H9 (cell line): ENCODE measurements around the gene NKD1. TPM values are rescaled to one million over a fixed set of nuclear protein-coding genes. Genes with fewer than 3 reads are reported as not detected.

Experiments
- DNase-seq: peaks from one replicate; pipeline ENCODE4 v3.0.0-alpha.2; 2017
- H2AFZ ChIP-seq: one replicate; pipeline ENCODE4 v1.6.1; 2013; ENCODE audit warnings: mild to moderate bottlenecking, low read length, control low read depth, moderate library complexity
- H2AK5ac ChIP-seq: 2 replicates; pipeline ENCODE4 v1.6.1; 2013; ENCODE audit warnings: low read length, control low read depth, mixed read lengths; ENCODE audit not compliant: insufficient read length
- H2BK120ac ChIP-seq: one replicate; pipeline ENCODE4 v1.6.1; 2013; ENCODE audit warnings: low read depth, mild to moderate bottlenecking, low read length, control low read depth, inconsistent platforms; ENCODE audit not compliant: poor library complexity, severe bottlenecking
- H2BK12ac ChIP-seq: 2 replicates; pipeline ENCODE4 v1.6.1; 2013; ENCODE audit warnings: low read length, control low read depth, mixed read lengths, low read depth; ENCODE audit not compliant: insufficient read length
- H2BK15ac ChIP-seq: 2 replicates; pipeline ENCODE4 v1.6.1; 2013; ENCODE audit warnings: low read depth, low read length, control low read depth
- H2BK20ac ChIP-seq: one replicate; pipeline ENCODE4 v1.6.1; 2013; ENCODE audit warnings: low read depth, mild to moderate bottlenecking, low read length, control low read depth, inconsistent platforms; ENCODE audit not compliant: poor library complexity, severe bottlenecking
- H2BK5ac ChIP-seq: 2 replicates; pipeline ENCODE4 v1.6.1; 2013; ENCODE audit warnings: low read length, control low read depth, mixed read lengths; ENCODE audit not compliant: insufficient read length
- H3K14ac ChIP-seq: 2 replicates; pipeline ENCODE4 v1.6.1; 2013; ENCODE audit warnings: low read length, control low read depth; ENCODE audit not compliant: insufficient read depth
- H3K18ac ChIP-seq: 2 replicates; pipeline ENCODE4 v1.6.1; 2013; ENCODE audit warnings: low read depth, mild to moderate bottlenecking, mixed read lengths, low read length, control low read depth; ENCODE audit not compliant: insufficient read length
- H3K23ac ChIP-seq: 2 replicates; pipeline ENCODE4 v1.6.1; 2013; ENCODE audit warnings: low read length, control low read depth, mixed read lengths, low read depth; ENCODE audit not compliant: insufficient read length
- H3K23me2 ChIP-seq: 2 replicates; pipeline ENCODE4 v1.6.1; 2013; ENCODE audit warnings: low read depth, mild to moderate bottlenecking, mixed read lengths, low read length, control low read depth; ENCODE audit not compliant: insufficient read length, poor library complexity, severe bottlenecking
- H3K27ac ChIP-seq: 2 replicates; pipeline ENCODE4 v1.5.1; 2013; ENCODE audit warnings: low read length, control low read depth, mixed read lengths, low read depth; ENCODE audit not compliant: insufficient read length
- H3K27me3 ChIP-seq: 2 replicates; pipeline ENCODE4 v1.6.1; 2013; ENCODE audit warnings: low read length, control low read depth, inconsistent platforms; ENCODE audit not compliant: insufficient read depth
- H3K4ac ChIP-seq: 2 replicates; pipeline ENCODE4 v1.6.1; 2013; ENCODE audit warnings: low read depth, mild to moderate bottlenecking, control low read depth, inconsistent platforms, low read length, moderate library complexity
- H3K4me1 ChIP-seq: 2 replicates; pipeline ENCODE4 v1.6.1; 2013; ENCODE audit warnings: low read length, control low read depth, inconsistent platforms; ENCODE audit not compliant: insufficient read depth
- H3K4me2 ChIP-seq: 2 replicates; pipeline ENCODE4 v1.6.1; 2013; ENCODE audit warnings: low read length, control low read depth, mixed read lengths; ENCODE audit not compliant: insufficient read length, insufficient read depth
- H3K56ac ChIP-seq: 2 replicates; pipeline ENCODE4 v1.6.1; 2013; ENCODE audit warnings: low read depth, mild to moderate bottlenecking, mixed read lengths, low read length, control low read depth; ENCODE audit not compliant: insufficient read length
- H3K79me1 ChIP-seq: 2 replicates; pipeline ENCODE4 v1.6.1; 2013; ENCODE audit warnings: low read depth, mild to moderate bottlenecking, moderate library complexity, low read length, control low read depth, inconsistent platforms; ENCODE audit not compliant: insufficient read depth, poor library complexity, severe bottlenecking
- H3K79me2 ChIP-seq: 2 replicates; pipeline ENCODE4 v1.6.1; 2013; ENCODE audit warnings: low read length, control low read depth, inconsistent platforms; ENCODE audit not compliant: insufficient read depth
- H3K9ac ChIP-seq: 2 replicates; pipeline ENCODE4 v1.6.1; 2013; ENCODE audit warnings: low read length, control low read depth, mixed read lengths; ENCODE audit not compliant: insufficient read length; ENCODE audit errors: extremely low read depth
- H3K9me3 ChIP-seq: one replicate; pipeline ENCODE4 v1.6.1; 2013; ENCODE audit warnings: low read depth, low read length, inconsistent platforms; ENCODE audit not compliant: control insufficient read depth
- H3T11ph ChIP-seq: one replicate; pipeline ENCODE4 v1.6.1; 2013; ENCODE audit warnings: mild to moderate bottlenecking, low read length, control low read depth, inconsistent platforms
- H4K20me1 ChIP-seq: one replicate; pipeline ENCODE4 v1.6.1; 2013; ENCODE audit not compliant: control insufficient read depth, insufficient read length, insufficient read depth
- H4K5ac ChIP-seq: 2 replicates; pipeline ENCODE4 v1.6.1; 2013; ENCODE audit warnings: low read depth, mild to moderate bottlenecking, mixed read lengths, low read length, control low read depth; ENCODE audit not compliant: insufficient read length
- H4K8ac ChIP-seq: replicated peaks from 2 replicates; pipeline ENCODE4 v1.6.1; 2013; ENCODE audit warnings: low read length, control low read depth, mixed read lengths, low read depth; ENCODE audit not compliant: insufficient read length
- H4K91ac ChIP-seq: 2 replicates; pipeline ENCODE4 v1.6.1; 2013; ENCODE audit warnings: low read depth, mild to moderate bottlenecking, moderate library complexity, mixed read lengths, low read length, control low read depth; ENCODE audit not compliant: insufficient read length
- H3K27ac Mint-ChIP-seq, 3 experiments: 2 replicates in 2 of 3; 3 replicates in 1 of 3; pipeline ENCODE4 v1.8.0; 2020 to 2021; ENCODE audit warnings: mixed read lengths in 3 of 3, mild to moderate bottlenecking in 1 of 3, moderate library complexity in 1 of 3
- H3K27me3 Mint-ChIP-seq: 2 replicates; pipeline ENCODE4 v1.8.0; 2021; ENCODE audit warnings: low read depth, mild to moderate bottlenecking, moderate library complexity, mixed read lengths
- H3K36me3 Mint-ChIP-seq, 3 experiments: 2 replicates in 2 of 3; 3 replicates in 1 of 3; pipeline ENCODE4 v1.8.0; 2020 to 2021; ENCODE audit warnings: low read depth in 3 of 3, mixed read lengths in 3 of 3; ENCODE audit not compliant: insufficient read depth in 1 of 3
- H3K4me1 Mint-ChIP-seq, 2 experiments: 2 replicates each; pipeline ENCODE4 v1.8.0; 2020; ENCODE audit warnings: mixed read lengths in 2 of 2
- H3K4me3 Mint-ChIP-seq, 2 experiments: 2 replicates in 1 of 2; 3 replicates in 1 of 2; pipeline ENCODE4 v1.8.0; 2020 to 2021; ENCODE audit warnings: mild to moderate bottlenecking in 2 of 2, mixed read lengths in 2 of 2, moderate library complexity in 1 of 2
- H3K9me3 Mint-ChIP-seq, 2 experiments: 2 replicates in 1 of 2; 3 replicates in 1 of 2; pipeline ENCODE4 v1.8.0; 2020; ENCODE audit warnings: mild to moderate bottlenecking in 2 of 2, mixed read lengths in 2 of 2, moderate library complexity in 1 of 2
- CTCF ChIP-seq: fragments of 200-600 bp; sonication (generic); conservative IDR thresholded peaks from 3 replicates; pipeline ENCODE4 v1.8.0; 2021; ENCODE audit warnings: antibody characterized with exemption, mild to moderate bottlenecking
- WGBS: extraction: QIAGEN DNeasy Blood & Tissue Kit; methylation state at CpG from one replicate; pipeline ENCODE4 v1.1.7; 2013; ENCODE audit warnings: missing lambda C conversion rate, low lambda C conversion rate, mixed read lengths; ENCODE audit not compliant: insufficient read length; ENCODE audit errors: extremely low coverage; 5-methylcytosine and 5-hydroxymethylcytosine counted together
- total RNA-seq: library from RNA; stranded (reverse); gene quantifications from 2 replicates; pipeline ENCODE4 v1.2.1, GENCODE V29; 2021

NKD1 gene
- total RNA-seq, 1 experiment from 2014 or later: 1.9 TPM

- Histone ChIP-seq H3K79me1 (no peaks in the 10 kb centered on the region), H3K14ac (no peak overlapping the region), H3K4me1 (no peaks in the 10 kb centered on the region), H4K8ac (no peak overlapping the region), H4K5ac (no peak overlapping the region), H3K9ac (no peak overlapping the region), H3K79me2 (no peaks in the 10 kb centered on the region), H3T11ph (no peak overlapping the region), H2BK120ac (no peak overlapping the region), H3K9me3 (no peaks in the 10 kb centered on the region), H3K4ac (no peak overlapping the region), H3K27ac (no peak overlapping the region), H2BK15ac (no peak overlapping the region), H4K91ac (no peak overlapping the region), H2AK5ac (no peak overlapping the region), H3K23ac (no peak overlapping the region), H2BK20ac (no peak overlapping the region), H3K56ac (no peak overlapping the region), H3K23me2 (no peaks in the 10 kb centered on the region), H3K4me2 (no peak overlapping the region), H3K27me3 (no peaks in the 10 kb centered on the region), H2BK5ac (no peak overlapping the region), H4K20me1 (no peaks in the 10 kb centered on the region), H2BK12ac (no peak overlapping the region), H2AFZ (no peak overlapping the region), H3K18ac (no peak overlapping the region)
- no peak for TF ChIP-seq CTCF
- H3K36me3 Mint-ChIP-seq: peaks cover 0 to 7% (median 5%) of the 10 kb centered on the region in 3 experiments; a peak in 3 of 7 replicates
- peaks cover 10% of the 10 kb centered on the region; the same call in 1 of the 2 replicates for H3K27me3 Mint-ChIP-seq
- H3K27ac Mint-ChIP-seq: no peak overlapping the region
- H3K9me3 Mint-ChIP-seq: peaks cover 10 to 11% of the 10 kb centered on the region in 2 experiments
- peaks cover 15% of the 10 kb centered on the region in 2 experiments for H3K4me1 Mint-ChIP-seq
- no peak for DNase-seq
- no peak overlapping the region for H3K4me3 Mint-ChIP-seq
- no CpG with 5 or more reads among the region's 1 CpG for WGBS
Measured at GRCh38 chr16:50516890-50517289, 31.3 kb upstream of the NKD1 start.
